Psoas muscle (tissue), 8 donors: ENCODE data around the gene SIRT6. TPM values are rescaled to one million over a fixed set of nuclear protein-coding genes. Genes with fewer than 3 reads are reported as not detected.
"Not testable (repeated sequence)": the region's sequence is repeated elsewhere in the genome, so short reads cannot be mapped to it uniquely, and the experiment has no call there.

ENCODE experiments used
- ATAC-seq, 4 donors: fragments of 200-7000 bp; cut with Tn5 transposase; one replicate each; pipeline ENCODE4 v1.9.1; 2020; ENCODE audit warnings: moderate library complexity in 3 of 4, mild to moderate bottlenecking in 2 of 4
- DNase-seq, 2 donors: peaks; one replicate each; pipeline ENCODE4 v3.0.0-alpha.2; 2020
- H3K27ac ChIP-seq: fragments of 200-600 bp; one replicate; pipeline ENCODE4 v1.8.0; 2022
- H3K27me3 ChIP-seq, 3 donors: fragments of 200-600 bp in 1 of 3; one replicate each; pipeline versions ENCODE4 v1.6.1 to v1.8.0; 2013 to 2022; ENCODE audit warnings: low read length in 2 of 3, mild to moderate bottlenecking in 2 of 3, moderate library complexity in 1 of 3; ENCODE audit not compliant: insufficient read depth in 3 of 3
- H3K36me3 ChIP-seq, 2 donors: fragments of 200-600 bp in 1 of 2; one replicate each; pipeline versions ENCODE4 v1.6.1 to v1.8.0; 2013 to 2022; ENCODE audit warnings: low read depth in 1 of 2, mild to moderate bottlenecking in 1 of 2, moderate library complexity in 1 of 2; ENCODE audit not compliant: insufficient read depth in 1 of 2
- H3K4me1 ChIP-seq: fragments of 200-600 bp; one replicate; pipeline ENCODE4 v1.8.0; 2022
- H3K4me3 ChIP-seq: fragments of 200-600 bp; one replicate; pipeline ENCODE4 v1.8.0; 2022; ENCODE audit warnings: mild to moderate bottlenecking
- H3K9me3 ChIP-seq: fragments of 200-600 bp; one replicate; pipeline ENCODE4 v1.8.0; 2022
- CTCF ChIP-seq: fragments of 200-600 bp; IDR thresholded peaks from one replicate; pipeline ENCODE4 v1.8.0; 2022; ENCODE audit warnings: antibody characterized with exemption
- WGBS, 3 donors: extraction: QIAGEN DNeasy Blood & Tissue Kit; methylation state at CpG; one replicate each; pipeline versions ENCODE4 v1.1.6 to v1.1.7; 2013; 5-methylcytosine and 5-hydroxymethylcytosine counted together
- intact Hi-C, 2 donors: fragments of 100-400 bp; cut with DNase I; formaldehyde crosslinking; loops; one replicate each; pipeline versions ENCODE4 v1.11.0 to v1.14.2; 2022
- polyA plus RNA-seq, 3 donors: library from polyadenylated mRNA; stranded (reverse); fragments of 200-250 nt; gene quantifications; one replicate each; pipeline ENCODE4 v1.2.3, GENCODE V29; 2013
- total RNA-seq, 4 donors: library from RNA; stranded (reverse); fragmentation: NEBNext Ultra II Directional in 2 of 4; extraction: Animal tissue kit (Norgen Biotek cat#: 25700) in 2 of 4; gene quantifications; one replicate each; pipeline versions ENCODE4 v1.2.1 to v1.2.4, GENCODE V29; 2021 to 2023
- donor health status: healthy with polysubstance abuse.
- donor health status: DM: no; HTN: no; CAD: no; lungs with moderate emphysema.
- donor health status: Bipolar disorder and iron deficiency.
- donor health status: healthy.
- donor health status: DM: yes; HTN: yes; CAD: no.
- donor health status: DM: no; HTN: no; CAD: no.
- donor health status: DM: no; HTN: no; CAD: no.
- donor health status: DM: yes; HTN: yes; CAD: no.

SIRT6 gene
- total and polyA plus RNA-seq, 7 donors, result 8.4 to 23.5 (median 13.1) TPM

- intact Hi-C loops, result loop anchor here in 1 of 2 donors (10.0 kb wide), 1 partner anchor 364 kb away; the partner anchor contains the start of gene ZFR2
- H3K9me3 ChIP-seq, result no peaks in the 10 kb centered on the region
- no peak for ATAC-seq
- no peaks in the 10 kb centered on the region for H3K36me3 ChIP-seq
- WGBS, 3 donors, result 55 to 68% (median 56%) methylated on average over 2 of the region's 2 CpGs
- no peak overlapping the region for H3K4me3 ChIP-seq
- no peaks in the 10 kb centered on the region for H3K4me1 ChIP-seq
- peaks cover 0 to 57% (median 13%) of the 10 kb centered on the region in 3 donors for H3K27me3 ChIP-seq
- TF ChIP-seq CTCF, result no peak
- no peak for DNase-seq
- no peak overlapping the region for H3K27ac ChIP-seq
Measured at GRCh38 chr19:4228765-4229178, 46.4 kb upstream of the SIRT6 start.

GRCh38 chr19:4227771-4228170 lies 45.4 kb upstream of the SIRT6 start:
- Histone ChIP-seq H3K36me3 (no peaks in the 10 kb centered on the region), H3K4me3 (no peak overlapping the region), H3K9me3 (no peaks in the 10 kb centered on the region), H3K27ac (no peak overlapping the region), H3K27me3 (peaks cover 0 to 48% (median 11%) of the 10 kb centered on the region in 3 donors), H3K4me1 (no peaks in the 10 kb centered on the region)
- DNase-seq (no peak), ATAC-seq (no peak)
- TF ChIP-seq CTCF, result no peak
- intact Hi-C loops, result loop anchor here in 1 of 2 donors (10.0 kb wide), 1 partner anchor 363 kb away; the partner anchor contains the start of gene ZFR2

- ATAC-seq (no peak), DNase-seq (no peak)
- Histone ChIP-seq H3K4me3 (no peak overlapping the region), H3K27ac (no peak overlapping the region), H3K4me1 (no peaks in the 10 kb centered on the region), H3K36me3 (no peaks in the 10 kb centered on the region), H3K27me3 (peaks cover 0 to 32% (median 11%) of the 10 kb centered on the region in 3 donors), H3K9me3 (no peaks in the 10 kb centered on the region)
- 64 to 73% (median 70%) methylated on average over 7 to 8 of the region's 8 CpGs for WGBS, 3 donors
- no peak for TF ChIP-seq CTCF
- intact Hi-C loops, result loop anchor here in 1 of 2 donors (10.0 kb wide), 1 partner anchor 361 kb away; the partner anchor contains the start of gene ZFR2
Measured at GRCh38 chr19:4225885-4226284, 43.5 kb upstream of the SIRT6 start.

- TF ChIP-seq CTCF, result no peak
- Histone ChIP-seq H3K4me3 (no peak overlapping the region), H3K27ac (no peak overlapping the region), H3K27me3 (peaks cover 0 to 20% (median 7%) of the 10 kb centered on the region in 3 donors), H3K4me1 (no peaks in the 10 kb centered on the region), H3K36me3 (no peaks in the 10 kb centered on the region), H3K9me3 (no peaks in the 10 kb centered on the region)
- no peak for ATAC-seq
- no peak for DNase-seq
- intact Hi-C loops, result loop anchor here in 1 of 2 donors (10.0 kb wide), 1 partner anchor 360 kb away; the partner anchor contains the start of gene ZFR2
- WGBS, 3 donors, result 60 to 66% (median 62%) methylated on average over 15 of the region's 15 CpGs
Measured at GRCh38 chr19:4224470-4224869, 42.1 kb upstream of the SIRT6 start.

GRCh38 chr19:4220188-4220587 lies 37.8 kb upstream of the SIRT6 start:
- 89 to 93% (median 93%) methylated on average over 7 of the region's 7 CpGs for WGBS, 3 donors
- intact Hi-C loops, result loop anchor here in 1 of 2 donors (10.0 kb wide), 1 partner anchor 355 kb away; the partner anchor contains the start of gene ZFR2

GRCh38 chr19:4218523-4218922 lies 36.2 kb upstream of the SIRT6 start:
- H3K27ac ChIP-seq, intact Hi-C loops: not testable (repeated sequence)

More at GRCh38 chr19:4220188-4220587, 37.8 kb upstream of the SIRT6 start:
- DNase-seq (no peak), ATAC-seq (no peak)
- H3K9me3 ChIP-seq, result no peaks in the 10 kb centered on the region
- H3K27ac ChIP-seq, result no peak overlapping the region
- TF ChIP-seq CTCF, result no peak
- H3K36me3 ChIP-seq, result no peaks in the 10 kb centered on the region
- no peaks in the 10 kb centered on the region for H3K27me3 ChIP-seq
- H3K4me3 ChIP-seq, result no peak overlapping the region
- no peaks in the 10 kb centered on the region for H3K4me1 ChIP-seq

More at GRCh38 chr19:4218523-4218922, 36.2 kb upstream of the SIRT6 start:
- not testable (repeated sequence) for H3K27me3 ChIP-seq, H3K4me3 ChIP-seq, DNase-seq, H3K4me1 ChIP-seq, H3K9me3 ChIP-seq, ATAC-seq, H3K36me3 ChIP-seq
- WGBS, 3 donors, result 86 to 100% (median 90%) methylated on average over 1 of the region's 1 CpG
